OCI-LY7 (cell line): ENCODE measurements around the gene ROBO1.

Source experiments
- CTCF ChIP-seq: fragments of 200-600 bp; sonication (generic); conservative IDR thresholded peaks from 2 replicates; pipeline ENCODE4 v1.5.1; 2014; ENCODE audit warnings: mild to moderate bottlenecking, antibody characterized with exemption, low read length, moderate library complexity, mixed read lengths
- EZH2phosphoT487 ChIP-seq: fragments of 200-600 bp; sonication (generic); IDR thresholded peaks from 2 replicates; pipeline ENCODE4 v1.6.1; 2018; ENCODE audit warnings: low read depth, borderline replicate concordance, mild to moderate bottlenecking, mixed run types, antibody characterized with exemption, low read length, moderate library complexity, mixed read lengths

DNA sequence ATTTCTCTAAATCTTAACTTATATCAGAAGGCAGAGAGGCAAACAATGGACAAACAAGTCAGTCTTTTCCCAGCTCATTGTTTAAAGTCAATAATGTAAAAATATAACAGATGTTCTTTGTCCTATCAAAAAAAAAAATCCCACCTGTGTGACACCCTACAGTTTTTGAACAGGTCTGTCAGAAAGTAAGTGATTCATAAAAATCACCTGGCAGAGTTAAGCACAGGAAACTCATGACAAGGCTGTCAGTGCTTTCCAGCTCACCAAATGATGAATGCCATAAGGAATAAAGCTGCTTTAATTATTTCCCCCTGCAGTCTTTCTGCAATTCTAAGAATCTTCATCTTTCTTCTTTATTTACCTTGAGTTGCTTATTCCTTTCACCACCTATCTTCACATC is 30.3 kb downstream of the ROBO1 start:
- TF ChIP-seq CTCF (no peak), EZH2phosphoT487 (no peak)
